ENCODE measurements around the gene CHURC1.

DNA sequence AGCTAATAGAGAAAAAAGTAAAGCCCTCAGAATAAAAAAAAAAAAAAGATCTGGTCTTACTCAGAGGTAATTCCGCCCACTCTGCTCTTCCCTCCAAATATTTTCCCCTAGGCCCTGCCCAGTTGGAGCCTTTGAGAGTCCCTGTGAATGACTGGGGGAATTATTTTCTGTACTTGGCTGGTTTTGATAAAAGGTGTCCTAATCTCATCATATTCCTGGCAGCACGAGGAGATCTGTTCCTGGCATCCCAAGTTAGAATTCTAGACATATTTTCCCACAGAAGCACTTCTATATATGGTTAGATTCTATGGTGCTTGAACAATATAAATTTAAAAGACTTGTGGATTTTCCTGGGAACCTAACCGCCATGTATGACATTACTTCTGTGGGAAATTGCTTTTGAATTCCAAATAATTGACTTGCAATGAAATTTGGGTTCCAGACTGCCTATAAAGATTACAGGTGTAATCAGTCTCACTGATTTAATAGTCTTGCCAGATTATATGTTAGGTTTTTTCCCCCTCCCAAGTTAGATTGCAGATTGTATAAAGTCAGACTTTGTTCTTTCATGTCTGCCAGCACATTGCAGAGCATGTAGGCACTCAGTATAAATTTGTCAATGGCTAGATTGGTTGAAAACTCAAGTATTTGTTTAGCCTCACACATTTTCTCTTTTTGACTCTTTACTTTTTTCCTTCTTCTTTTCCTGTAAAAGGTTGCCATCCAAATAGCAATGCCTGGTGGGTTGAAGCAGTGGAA is 16.0 kb downstream of the CHURC1 start:
- TF ChIP-seq CTCF (IDR thresholded peaks at IDR 0.05) (no peak), ZFX (IDR thresholded peaks at IDR 0.05; ENCODE audit: borderline replicate concordance) (no peak)
